Measurements from ENCODE around the gene INTS3. TPM values are rescaled to one million over a fixed set of nuclear protein-coding genes. Genes with fewer than 3 reads are reported as not detected.

INTS3 gene
- total and polyA plus RNA-seq, 9 of the 15 experiments (the other 6 are each of a cell fraction or from before 2014, with no cell fraction given) = 6.3 to 24.1 (median 14.3) TPM

GRCh38 chr1:153697191-153698019, 30.4 kb upstream of the INTS3 start (continued):
- TF ChIP-seq, protein P1, sequence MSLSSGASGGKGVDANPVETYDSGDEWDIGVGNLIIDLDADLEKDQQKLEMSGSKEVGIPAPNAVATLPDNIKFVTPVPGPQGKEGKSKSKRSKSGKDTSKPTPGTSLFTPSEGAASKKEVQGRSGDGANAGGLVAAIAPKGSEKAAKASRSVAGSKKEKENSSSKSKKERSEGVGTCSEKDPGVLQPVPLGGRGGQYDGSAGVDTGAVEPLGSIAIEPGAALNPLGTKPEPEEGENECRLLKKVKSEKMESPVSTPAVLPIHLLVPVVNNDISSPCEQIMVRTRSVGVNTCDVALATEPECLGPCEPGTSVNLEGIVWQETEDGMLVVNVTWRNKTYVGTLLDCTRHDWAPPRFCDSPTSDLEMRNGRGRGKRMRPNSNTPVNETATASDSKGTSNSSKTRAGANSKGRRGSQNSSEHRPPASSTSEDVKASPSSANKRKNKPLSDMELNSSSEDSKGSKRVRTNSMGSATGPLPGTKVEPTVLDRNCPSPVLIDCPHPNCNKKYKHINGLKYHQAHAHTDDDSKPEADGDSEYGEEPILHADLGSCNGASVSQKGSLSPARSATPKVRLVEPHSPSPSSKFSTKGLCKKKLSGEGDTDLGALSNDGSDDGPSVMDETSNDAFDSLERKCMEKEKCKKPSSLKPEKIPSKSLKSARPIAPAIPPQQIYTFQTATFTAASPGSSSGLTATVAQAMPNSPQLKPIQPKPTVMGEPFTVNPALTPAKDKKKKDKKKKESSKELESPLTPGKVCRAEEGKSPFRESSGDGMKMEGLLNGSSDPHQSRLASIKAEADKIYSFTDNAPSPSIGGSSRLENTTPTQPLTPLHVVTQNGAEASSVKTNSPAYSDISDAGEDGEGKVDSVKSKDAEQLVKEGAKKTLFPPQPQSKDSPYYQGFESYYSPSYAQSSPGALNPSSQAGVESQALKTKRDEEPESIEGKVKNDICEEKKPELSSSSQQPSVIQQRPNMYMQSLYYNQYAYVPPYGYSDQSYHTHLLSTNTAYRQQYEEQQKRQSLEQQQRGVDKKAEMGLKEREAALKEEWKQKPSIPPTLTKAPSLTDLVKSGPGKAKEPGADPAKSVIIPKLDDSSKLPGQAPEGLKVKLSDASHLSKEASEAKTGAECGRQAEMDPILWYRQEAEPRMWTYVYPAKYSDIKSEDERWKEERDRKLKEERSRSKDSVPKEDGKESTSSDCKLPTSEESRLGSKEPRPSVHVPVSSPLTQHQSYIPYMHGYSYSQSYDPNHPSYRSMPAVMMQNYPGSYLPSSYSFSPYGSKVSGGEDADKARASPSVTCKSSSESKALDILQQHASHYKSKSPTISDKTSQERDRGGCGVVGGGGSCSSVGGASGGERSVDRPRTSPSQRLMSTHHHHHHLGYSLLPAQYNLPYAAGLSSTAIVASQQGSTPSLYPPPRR (CRISPR knock-in tag; IDR thresholded peaks at IDR 0.05; ENCODE audit: borderline replicate concordance) = no peak
- TF ChIP-seq STAT6 (CRISPR knock-in tag; IDR thresholded peaks at IDR 0.05) (no peak), SNRNP70 (optimal IDR thresholded peaks at IDR 0.05; ENCODE audit: low read depth, low read length) (no peak), CTCF (IDR thresholded peaks at IDR 0.05 in 2 of 3, conservative IDR thresholded peaks at IDR 0.05 in 1 of 3; ENCODE audit: insufficient read depth in 2 of 3, low read depth in 1 of 3, low read length in 3 of 3) (no peak), RBM25 (IDR thresholded peaks at IDR 0.05; ENCODE audit: low read depth, low read length, severe bottlenecking) (no peak), PRPF4 (IDR thresholded peaks at IDR 0.05; ENCODE audit: insufficient read depth, low read depth, low read length, poor library complexity, severe bottlenecking) (no peak), ZNF717 (CRISPR knock-in tag; IDR thresholded peaks at IDR 0.05) (no peak), ZNF766 (CRISPR knock-in tag; conservative IDR thresholded peaks at IDR 0.05) (no peak; the same call in none of the 2 replicates), CXXC5 (CRISPR knock-in tag; IDR thresholded peaks at IDR 0.05) (no peak), SMC3 (conservative IDR thresholded peaks at IDR 0.05; ENCODE audit: insufficient read depth, low read depth, low read length) (no peak), ZBTB8A (IDR thresholded peaks at IDR 0.05; ENCODE audit: partially characterized antibody) (no peak), KDM2B (CRISPR knock-in tag; IDR thresholded peaks at IDR 0.05) (no peak), BCL6 (CRISPR knock-in tag; IDR thresholded peaks at IDR 0.05) (no peak), KHSRP (IDR thresholded peaks at IDR 0.05) (no peak), ZNF354B (CRISPR knock-in tag; IDR thresholded peaks at IDR 0.05) (no peak)
- TF ChIP-seq, protein P2, sequence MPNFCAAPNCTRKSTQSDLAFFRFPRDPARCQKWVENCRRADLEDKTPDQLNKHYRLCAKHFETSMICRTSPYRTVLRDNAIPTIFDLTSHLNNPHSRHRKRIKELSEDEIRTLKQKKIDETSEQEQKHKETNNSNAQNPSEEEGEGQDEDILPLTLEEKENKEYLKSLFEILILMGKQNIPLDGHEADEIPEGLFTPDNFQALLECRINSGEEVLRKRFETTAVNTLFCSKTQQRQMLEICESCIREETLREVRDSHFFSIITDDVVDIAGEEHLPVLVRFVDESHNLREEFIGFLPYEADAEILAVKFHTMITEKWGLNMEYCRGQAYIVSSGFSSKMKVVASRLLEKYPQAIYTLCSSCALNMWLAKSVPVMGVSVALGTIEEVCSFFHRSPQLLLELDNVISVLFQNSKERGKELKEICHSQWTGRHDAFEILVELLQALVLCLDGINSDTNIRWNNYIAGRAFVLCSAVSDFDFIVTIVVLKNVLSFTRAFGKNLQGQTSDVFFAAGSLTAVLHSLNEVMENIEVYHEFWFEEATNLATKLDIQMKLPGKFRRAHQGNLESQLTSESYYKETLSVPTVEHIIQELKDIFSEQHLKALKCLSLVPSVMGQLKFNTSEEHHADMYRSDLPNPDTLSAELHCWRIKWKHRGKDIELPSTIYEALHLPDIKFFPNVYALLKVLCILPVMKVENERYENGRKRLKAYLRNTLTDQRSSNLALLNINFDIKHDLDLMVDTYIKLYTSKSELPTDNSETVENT (CRISPR knock-in tag; IDR thresholded peaks at IDR 0.05) = no peak

Measured in K562 (cell line).